NCI-H524 treated with DMSO at 0.1 percent for 48 hours (cell line): ENCODE measurements around the gene DDB1.

Experiments
- DNase-seq: peaks from one replicate; lab custom pipeline; 2025; lab: John Stamatoyannopoulos, UW

DDB1 gene

DNA sequence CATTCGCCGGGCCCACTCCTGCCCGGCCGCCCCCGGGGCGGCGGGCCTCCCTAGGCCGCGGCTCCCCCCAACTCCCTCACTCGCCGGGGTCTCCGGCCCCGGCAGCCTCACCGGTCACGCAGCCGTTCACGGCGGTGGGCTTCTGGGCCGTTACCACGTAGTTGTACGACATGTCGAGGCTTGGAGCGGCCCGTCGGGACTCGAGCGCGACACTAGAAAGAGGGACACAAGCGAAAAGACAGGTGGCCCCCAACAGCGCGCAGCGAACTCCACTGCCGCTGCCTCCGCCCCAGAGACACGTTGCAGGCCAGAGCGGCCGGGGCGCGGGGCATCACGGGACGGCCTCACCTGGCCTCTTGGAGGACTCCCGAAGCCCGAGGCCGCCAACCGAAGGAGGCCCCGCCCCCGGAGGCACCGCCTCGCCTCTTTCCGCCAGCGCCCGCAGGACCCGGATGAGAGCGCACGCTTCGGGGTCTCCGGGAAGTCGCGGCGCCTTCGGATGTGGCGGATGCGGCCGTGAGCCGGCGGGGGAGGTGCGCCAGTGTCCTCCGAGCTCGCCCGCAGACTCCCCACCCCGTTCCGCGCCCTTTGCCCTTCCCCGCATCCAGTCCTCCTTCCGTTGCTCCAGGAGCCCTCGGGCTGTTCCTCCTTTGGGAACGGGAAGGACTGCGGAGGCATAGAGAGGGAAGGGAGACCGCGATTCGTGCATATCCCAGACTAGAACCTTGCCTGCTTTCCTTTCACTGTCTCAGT lies at the start of gene DDB1, which contains the start of gene TKFC:
DDB1 (minus strand) TSS at position 309 of the 753 bp plus-strand sequence; CDS start at position 172, 137 bp downstream.
TKFC (plus strand) TSS at position 432 of the 753 bp plus-strand sequence. CDS start 1,501 bp downstream, outside the sequence.
- DNase-seq, result peak; percentile 32

GRCh38 chr11:61380884-61381283 lies 48.0 kb upstream of the DDB1 start:
- DNase-seq, result no peak

DNA sequence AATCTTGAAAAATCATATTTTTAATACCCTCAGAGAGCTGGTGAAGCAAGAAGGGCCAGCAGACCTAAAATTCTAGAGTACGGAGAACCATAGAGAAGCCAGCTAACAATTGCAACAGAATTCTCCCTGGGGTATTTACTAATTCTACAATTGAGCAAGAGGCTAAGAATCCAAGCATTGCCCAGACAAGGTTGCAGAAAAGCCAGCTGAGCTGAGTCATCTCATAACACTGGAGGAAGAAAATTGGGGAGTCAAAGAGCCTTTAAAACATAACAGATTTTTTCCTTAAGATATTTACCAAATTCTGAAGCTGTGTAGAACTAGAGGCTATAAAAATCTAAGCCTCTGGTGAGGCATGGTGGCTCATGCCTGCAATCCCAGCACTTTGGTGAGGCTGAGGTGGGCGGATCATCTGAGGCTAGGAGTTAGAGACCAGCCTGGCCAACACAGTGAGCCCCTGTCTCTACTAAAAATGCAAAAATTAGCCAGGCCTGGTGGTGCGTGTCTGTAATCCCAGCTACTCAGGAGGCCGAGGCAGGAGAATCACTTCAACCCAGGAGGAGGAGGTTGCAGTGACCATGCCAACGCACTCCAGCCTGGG lies 45.9 kb upstream of the DDB1 start:
- DNase-seq, result no peak

GRCh38 chr11:61377461-61378160 lies 44.7 kb upstream of the DDB1 start:
- DNase-seq, result no peak

GRCh38 chr11:61375761-61376108 lies 42.8 kb upstream of the DDB1 start:
- DNase-seq, result no peak

GRCh38 chr11:61372659-61373420 lies 39.9 kb upstream of the DDB1 start:
- no peak for DNase-seq

GRCh38 chr11:61370349-61371005 lies 37.6 kb upstream of the DDB1 start:
- DNase-seq, result no peak

- no peak for DNase-seq
These were observed 36.8 kb upstream of the DDB1 start for GRCh38 chr11:61369372-61370348.

DNA sequence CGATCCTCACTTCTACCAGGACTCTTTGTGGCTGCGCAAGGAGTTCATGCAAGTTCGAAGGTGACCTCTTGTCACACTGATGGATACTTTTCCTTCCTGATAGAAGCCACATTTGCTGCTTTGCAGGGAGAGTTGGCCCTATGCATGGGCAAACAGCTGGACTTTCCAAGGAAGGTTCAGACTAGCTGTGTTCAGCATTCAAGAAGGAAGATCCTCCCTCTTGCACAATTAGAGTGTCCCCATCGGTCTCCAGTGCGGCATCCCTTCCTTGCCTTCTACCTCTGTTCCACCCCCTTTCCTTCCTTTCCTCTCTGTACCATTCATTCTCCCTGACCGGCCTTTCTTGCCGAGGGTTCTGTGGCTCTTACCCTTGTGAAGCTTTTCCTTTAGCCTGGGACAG lies 35.7 kb upstream of the DDB1 start:
- no peak for DNase-seq

DNA sequence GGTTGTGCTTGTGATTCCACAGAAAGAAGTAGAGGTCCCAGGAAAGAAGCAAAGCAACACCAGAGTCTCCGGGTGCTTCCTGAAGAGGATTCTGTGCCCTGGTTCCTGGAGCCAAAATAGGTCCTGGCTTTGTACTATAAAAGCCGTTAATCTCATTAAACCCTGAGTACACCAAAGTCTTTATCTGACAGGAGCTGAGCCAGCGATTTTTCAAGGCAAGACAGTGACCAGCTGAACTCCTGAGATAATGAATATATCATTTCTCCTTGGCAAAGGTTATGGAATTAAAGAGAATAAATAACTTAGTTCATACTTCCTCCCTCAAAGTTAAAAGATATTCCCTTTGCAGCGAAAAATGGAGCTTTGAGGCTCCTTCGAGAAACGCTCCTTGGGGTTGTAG lies 34.5 kb upstream of the DDB1 start:
- DNase-seq, result no peak

DNA sequence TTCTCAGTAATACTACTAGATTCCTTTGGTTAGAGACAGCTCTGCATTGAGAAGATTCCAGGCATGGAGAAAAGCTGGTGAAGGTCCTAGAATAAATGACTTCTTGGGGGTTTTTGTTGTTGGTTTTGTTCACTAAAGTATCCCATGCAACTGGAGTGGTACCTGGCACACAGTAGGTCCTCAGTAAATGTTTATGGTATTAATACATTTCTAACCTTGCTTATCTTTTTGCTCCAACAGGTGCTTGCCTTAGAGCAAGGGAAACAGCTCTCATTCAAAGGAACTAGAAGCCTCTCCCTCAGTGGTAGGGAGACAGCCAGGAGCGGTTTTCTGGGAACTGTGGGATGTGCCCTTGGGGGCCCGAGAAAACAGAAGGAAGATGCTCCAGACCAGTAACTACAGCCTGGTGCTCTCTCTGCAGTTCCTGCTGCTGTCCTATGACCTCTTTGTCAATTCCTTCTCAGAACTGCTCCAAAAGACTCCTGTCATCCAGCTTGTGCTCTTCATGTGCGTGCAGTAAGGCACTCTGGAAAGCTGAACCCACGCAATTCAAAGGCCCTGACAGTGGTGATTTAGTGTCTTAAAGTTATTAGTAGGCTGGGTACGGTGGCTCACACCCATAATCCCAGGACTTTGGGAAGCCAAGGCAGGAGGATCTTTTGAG lies 31.2 kb upstream of the DDB1 start:
- DNase-seq, result no peak

GRCh38 chr11:61362542-61362875 lies 29.6 kb upstream of the DDB1 start:
- no peak for DNase-seq

DNA sequence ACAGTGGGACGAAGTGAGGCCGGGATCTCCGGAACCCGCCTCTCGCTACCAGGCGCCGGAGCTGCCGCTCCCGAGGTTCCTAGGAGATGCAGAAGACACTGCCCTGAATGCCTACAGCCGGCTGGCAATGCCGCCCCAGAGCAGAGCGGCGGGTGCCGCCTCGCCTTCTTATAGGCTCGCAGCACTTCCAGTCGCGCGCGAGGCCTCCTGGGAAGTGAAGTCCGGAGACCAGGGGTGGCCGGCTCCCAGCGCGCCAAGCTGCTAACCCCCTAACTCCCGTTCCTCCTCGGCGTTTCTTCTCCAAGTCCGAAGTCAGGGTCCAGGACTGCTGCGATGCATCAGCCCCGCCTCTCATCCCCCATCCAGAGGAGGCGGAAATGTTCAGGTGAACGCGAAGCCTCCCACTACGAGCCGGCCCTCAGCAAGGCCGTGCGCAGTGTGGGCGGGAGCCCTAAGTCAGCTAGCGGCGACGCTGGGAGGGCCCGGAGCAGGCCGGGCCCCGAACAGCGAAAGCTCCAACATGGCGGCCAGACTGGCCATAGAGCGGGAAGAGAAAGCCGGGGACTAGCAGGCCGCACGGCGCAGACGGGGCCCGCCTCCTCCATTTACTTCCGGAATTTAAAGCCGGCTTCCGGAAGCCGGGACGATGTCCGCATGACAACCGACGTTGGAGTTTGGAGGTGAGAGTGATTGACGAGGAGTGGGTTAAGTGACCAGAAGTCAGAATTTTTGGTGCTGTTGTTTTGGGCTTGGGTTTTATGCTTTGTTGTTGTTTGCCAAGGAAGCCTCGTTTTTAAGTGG lies 29.0 kb upstream of the DDB1 start, which contains the start of the genes CYB561A3 and TMEM138:
CYB561A3 (minus strand) TSS at position 142 of the 801 bp plus-strand sequence. CDS start 5,169 bp downstream, outside the sequence.
TMEM138 (plus strand) TSS at position 634 of the 801 bp plus-strand sequence. CDS start 2,017 bp downstream, outside the sequence.
- peak; percentile 82 for DNase-seq

DNA sequence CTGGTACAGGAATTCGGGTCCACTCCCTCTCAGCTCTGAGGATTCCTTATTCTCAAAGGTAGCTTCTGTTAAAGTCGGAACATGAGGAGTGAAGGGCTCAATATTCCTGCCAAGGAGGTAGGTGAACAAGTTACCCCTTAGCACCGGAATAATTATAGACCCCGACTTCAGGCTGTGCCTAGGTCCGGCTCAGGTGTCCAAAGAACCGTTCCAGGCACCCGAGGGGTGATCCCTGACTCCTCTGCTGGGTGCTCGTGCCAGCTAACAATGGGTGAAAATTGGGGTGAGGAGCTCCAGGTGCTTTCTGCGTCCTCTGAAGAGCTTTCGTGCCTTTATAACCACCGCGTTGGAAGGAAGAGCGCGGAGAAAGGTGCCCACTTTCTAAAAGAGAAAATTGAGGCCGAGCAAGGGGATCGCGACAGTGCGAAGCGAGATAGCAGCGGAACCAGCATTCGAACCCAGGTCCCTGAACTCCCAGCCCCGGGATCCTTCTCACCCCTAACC lies 28.4 kb upstream of the DDB1 start:
- DNase-seq, result no peak

DNA sequence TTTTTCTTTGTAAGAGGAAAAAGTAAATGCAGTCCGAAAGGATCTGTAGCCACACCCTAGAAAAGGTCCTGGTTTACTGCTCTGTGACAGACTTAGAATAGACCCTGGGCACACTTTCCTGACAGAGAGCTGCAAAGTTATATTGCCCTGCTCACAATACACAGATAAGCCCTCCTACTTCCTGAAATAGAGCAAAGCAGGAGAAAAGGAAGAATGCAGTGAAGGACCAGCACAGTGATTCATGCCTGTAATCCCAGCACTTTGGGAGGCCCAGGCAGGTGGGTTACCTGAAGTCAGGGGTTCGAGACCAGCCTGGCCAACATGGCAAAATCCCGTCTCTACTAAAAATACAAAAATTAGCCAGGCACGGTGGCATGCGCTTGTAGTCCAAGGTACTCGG lies 26.6 kb upstream of the DDB1 start:
- DNase-seq, result no peak

GRCh38 chr11:61358566-61358965 lies 25.7 kb upstream of the DDB1 start:
- no peak for DNase-seq

GRCh38 chr11:61357894-61358239 lies 25.0 kb upstream of the DDB1 start:
- no peak for DNase-seq

GRCh38 chr11:61357233-61357893 lies 24.5 kb upstream of the DDB1 start:
- no peak for DNase-seq
